ENCODE results near the gene MCM5.
"Not testable (repeated sequence)": the region's sequence is repeated elsewhere in the genome, so short reads cannot be mapped to it uniquely, and the experiment has no call there.

The MCM5 gene

DNA sequence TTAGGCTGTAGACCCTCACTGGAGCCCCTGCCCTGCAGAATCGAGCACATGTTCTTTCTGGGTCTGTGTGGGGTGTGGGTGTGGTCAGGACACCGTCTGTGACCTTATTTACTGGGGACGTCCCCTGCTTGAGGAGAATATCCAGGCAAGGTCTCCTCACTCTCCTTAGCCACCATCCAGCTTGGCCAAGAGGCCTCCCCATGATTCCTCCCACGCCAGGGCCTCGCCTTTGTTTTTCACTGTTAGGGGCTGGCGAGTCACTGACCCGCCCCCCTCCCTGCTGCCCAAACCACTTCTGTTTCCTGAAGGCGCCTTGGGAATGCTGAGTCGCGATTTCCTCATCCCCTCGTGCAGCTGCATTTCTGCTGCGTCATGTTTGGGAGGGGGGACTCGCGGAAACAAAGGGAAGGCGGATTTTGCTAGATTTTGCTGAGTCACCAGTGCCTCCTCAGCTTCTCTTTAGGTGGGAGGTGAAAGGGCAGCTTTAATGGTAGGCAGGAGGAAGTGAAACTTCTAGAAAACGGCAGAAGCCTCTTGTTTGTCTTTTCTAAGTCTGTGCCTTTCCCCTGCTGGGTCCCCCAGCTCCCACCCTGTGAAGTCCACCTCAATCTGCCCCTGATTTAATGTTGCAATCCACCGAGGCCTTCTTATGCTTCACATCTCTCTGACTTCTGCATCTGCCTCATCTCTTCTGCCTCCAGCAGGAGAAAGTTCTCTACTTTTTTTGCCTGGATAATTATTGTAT lies 23.0 kb upstream of the MCM5 start:
- H3K4me3 ChIP-seq (ENCODE audit: low read length), result no peak overlapping the region
- DNase-seq (ENCODE audit: low read depth, low spot score), result peak; percentile 69

DNA sequence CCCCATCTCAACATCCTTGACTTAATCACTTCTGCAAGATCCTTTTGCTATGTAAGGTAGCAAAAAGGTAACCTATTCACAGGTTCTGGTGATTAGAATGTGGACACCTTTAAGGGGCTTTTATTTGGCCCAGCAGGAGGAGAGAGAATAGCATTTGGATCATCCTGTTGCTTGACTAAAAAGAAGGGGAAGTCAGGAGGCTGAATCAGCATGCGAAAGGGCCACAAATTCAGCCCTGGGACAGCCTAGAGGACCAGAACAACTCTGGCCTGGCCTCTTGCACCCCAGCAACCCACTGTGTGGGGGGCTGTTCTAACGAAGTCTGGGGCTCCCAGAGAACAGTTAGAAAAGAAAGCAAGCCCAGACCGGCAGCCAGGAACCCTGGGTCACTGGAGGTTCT lies 22.2 kb upstream of the MCM5 start:
- H3K4me3 ChIP-seq (ENCODE audit: low read length), result no peak overlapping the region

DNA sequence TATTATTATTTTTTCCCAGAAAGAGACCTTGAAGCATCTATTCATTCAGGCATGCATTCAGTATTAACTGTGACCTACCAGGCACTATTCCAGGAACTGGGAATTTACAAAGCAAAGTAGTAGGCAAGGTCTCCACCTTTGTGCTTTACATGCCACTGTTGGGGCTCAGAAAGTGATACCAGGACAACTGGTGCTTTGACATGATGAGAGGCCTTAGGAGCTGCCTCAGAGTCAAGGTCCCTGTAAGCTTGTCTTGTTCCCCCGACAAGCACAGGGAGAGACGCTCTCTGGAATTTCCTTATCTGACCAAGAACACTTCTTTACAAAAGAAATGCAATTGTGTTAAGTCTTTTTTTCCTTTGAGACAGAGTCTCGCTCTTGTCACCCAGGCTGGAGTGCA lies 21.3 kb upstream of the MCM5 start:
- DNase-seq (ENCODE audit: low read depth, low spot score), result no peak
- H3K4me3 ChIP-seq (ENCODE audit: low read length), result no peak overlapping the region

More for the DNA sequence above, 22.2 kb upstream of the MCM5 start:
- no peak for DNase-seq (ENCODE audit: low read depth, low spot score)

DNA sequence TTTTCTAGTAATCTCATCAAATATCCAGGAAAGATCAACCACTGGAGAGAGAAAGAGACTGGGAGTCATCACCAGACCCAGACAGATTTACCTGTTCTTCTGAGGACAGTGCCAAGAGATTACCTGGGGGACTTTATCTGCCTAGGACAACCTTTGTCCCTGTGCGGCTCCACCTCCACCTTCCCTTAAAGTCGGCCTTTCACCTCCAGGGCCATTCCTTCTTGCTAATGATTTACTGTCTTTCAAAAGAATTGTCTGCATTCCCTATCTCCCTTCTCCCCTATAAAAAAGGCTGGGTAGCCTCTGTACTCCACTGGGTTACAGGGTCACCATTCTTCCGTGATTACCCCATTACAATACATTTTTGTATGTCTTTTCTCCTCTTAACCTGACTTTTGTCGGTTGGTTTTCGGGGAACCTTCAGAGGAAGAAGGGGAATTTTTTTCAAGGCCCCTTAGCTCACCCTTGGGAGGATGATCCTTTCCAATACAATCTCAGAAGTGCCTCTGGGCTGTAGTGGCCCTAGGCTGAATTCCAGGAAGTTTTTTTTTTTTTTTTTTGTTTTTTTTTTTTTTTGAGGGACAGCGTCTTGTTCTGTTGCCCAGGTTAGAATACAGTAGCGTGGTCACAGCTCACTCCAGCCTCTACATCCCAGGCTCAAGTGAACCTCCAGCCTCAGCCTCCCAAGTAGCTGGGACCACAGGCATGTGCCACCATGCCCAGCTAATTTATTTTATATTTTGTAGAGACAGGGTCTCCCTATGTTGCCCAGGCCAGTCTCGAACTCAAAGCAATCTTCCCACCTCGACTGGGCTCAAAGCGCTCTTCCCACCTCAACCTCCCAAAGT lies 20.6 kb upstream of the MCM5 start:
- DNase-seq (ENCODE audit: low read depth, low spot score), result no peak

DNA sequence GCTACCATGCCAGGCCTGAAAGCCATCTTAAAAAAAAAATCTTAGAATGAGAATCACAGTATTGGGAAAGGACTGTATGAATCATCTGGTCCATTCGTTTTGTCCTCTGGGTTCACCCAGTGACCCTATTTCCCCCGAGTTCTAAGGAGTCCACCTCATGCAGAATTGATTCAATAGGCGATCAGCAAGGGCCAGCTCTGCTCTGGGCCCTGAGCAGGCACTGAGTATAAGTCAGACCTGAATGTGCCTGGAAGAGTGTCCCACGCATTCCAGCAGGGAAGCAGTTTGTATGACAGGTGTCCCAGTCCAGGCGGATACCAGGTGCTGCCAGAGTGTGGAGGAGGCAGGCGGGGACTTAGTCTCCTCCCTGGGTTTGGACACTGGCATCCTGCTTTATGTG lies 19.9 kb upstream of the MCM5 start:
- no peak overlapping the region for H3K4me3 ChIP-seq (ENCODE audit: low read length)
- no peak for DNase-seq (ENCODE audit: low read depth, low spot score)

More for the DNA sequence above, 20.6 kb upstream of the MCM5 start:
- H3K4me3 ChIP-seq (ENCODE audit: low read length), result no peak overlapping the region

DNA sequence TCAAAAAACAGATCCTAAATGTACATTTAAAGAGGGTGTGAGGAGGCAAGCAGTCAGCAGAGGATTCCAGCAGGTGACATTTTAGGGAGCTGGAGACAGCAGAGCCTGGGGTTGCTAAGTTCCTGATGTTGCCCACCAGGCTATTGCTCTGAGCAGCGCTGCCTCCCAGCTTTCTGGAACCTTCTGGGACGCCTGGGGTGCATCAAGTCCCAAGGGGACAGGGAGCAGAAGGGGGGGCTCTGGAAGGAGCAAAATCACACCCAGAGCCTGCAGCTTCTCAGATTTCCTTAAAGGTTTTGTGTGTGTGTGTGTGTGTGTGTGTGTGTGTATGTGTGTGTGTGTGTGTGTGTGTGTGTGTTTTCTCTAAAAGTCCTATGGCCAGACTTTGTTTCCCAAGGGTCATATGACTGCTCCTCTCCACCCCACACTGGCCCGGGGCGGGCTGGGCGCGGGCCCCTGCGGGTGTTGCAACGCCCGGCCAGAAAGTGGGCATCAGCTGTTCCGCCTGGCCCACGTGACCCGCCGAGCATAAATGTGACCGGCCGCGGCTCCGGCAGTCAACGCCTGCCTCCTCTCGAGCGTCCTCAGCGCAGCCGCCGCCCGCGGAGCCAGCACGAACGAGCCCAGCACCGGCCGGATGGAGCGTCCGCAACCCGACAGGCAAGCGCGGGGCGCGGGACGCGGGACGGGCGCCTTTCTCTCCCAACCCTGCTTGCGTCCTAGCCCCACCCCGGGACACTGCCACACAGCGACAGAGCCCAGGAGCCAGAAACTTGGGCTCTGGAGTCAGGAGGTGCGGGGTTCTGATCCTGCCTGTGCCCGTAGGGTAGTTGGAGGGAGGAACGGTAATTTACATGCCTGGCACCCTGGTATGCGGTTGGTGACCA lies 19.2 kb upstream of the MCM5 start, which contains the start of gene HMOX1:
Gene HMOX1 (plus strand): TSS at position 560 of the 887 bp plus-strand sequence. CDS start 78 bp downstream, at position 638.
- H3K4me3 ChIP-seq (ENCODE audit: low read length), result no peak within 1 kb of the TSS
- no peak for DNase-seq (ENCODE audit: low read depth, low spot score)

DNA sequence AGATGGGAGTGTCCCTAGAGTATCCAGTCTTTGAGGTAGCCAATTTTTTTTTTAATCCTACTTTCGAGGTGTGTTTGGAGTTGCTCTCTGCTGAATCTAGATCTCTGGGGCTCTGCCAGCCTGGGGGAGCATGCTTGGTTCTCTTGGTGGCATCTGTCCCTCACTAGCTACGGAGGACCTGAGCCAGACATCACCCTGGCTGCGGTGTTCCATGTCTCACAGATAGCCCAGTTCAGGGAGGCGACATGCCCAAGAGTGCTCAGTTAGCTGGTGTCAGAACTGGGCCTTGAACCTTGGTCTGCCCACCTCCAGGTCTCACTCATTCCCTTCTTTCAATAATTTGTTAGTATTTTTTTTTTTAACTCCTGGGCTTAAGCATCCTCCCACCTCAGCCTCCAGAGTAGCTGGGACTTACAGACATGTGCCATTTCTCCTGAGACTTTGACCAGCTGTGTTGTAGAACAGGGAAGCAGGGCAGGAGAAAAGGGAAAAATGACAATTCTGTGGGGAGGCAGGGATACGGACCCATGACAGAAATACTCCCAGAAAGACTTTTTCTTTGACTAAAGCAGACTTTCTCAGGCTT lies 18.4 kb upstream of the MCM5 start:
- no peak for DNase-seq (ENCODE audit: low read depth, low spot score)
- H3K4me3 ChIP-seq (ENCODE audit: low read length), result no peak overlapping the region

DNA sequence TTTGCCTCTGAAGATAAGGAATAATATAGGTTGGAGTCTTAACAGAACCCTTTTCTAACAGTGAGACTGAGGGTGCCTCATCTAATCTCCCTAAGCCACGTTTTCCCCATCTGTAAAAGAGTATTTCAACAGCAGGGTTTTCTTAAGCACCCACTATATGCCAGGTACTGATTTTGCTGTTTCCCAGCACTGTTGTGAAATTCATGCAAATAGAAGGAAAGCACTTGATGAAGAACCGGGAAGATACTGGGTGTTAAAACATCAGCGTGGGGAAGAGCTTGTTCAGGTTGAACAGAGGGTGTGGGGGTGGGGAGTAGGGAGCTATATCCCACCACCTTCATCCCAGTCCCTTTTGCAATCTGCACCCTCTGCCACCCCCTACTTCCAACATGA lies 16.3 kb upstream of the MCM5 start:
- DNase-seq (ENCODE audit: low read depth, low spot score), result no peak
- no peak overlapping the region for H3K4me3 ChIP-seq (ENCODE audit: low read length)

DNA sequence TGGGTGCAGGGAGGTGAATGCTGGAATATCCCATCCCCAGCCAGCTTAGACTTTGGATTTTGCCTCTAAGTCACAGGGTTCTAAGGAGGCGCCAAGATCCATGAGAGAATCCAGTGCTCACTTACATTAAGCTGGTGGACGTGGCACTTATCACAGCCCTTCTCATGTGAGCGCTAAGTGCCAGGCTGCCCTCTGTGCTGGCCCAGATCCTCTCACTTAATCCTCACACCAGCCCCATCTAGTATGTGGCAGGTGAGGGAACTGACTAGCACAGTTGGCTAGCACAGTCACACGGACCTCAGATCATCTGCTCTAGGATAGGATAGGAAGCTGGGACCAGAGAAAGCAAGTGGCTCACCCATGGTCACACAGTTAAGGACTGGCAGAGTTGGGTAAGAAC lies 15.4 kb upstream of the MCM5 start:
- H3K4me3 ChIP-seq (ENCODE audit: low read length), result no peak overlapping the region
- DNase-seq (ENCODE audit: low read depth, low spot score), result no peak

DNA sequence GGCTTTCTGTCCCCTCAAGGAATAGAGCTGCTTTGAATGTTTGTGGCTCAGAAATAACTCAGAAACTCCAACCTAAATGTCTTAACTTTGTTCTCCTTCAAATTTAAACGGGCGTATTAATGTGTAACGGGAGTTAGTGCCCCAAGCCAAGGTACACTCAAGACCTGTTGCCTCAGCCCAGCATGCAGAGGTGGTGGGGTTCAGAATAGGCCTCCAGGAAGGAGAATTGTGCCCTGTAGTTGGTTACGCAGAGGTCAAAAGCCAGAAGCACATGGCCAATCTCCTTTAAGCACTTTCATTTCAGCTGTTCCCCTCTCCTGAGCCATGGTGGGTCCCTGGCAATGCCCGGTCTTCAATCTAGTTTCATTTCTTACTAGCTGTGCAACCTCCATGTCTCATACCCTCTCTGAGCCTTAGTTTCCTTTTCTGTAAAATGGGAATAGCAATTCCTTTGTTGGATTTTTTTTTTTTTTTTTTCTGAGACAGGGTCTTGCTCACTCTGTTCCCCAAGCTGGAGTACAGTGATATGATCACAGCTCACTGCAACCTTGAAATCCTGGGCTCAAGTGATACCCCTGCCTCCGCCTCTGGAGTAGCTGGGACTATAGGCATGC lies 14.9 kb upstream of the MCM5 start:
- H3K4me3 ChIP-seq (ENCODE audit: low read length), result no peak overlapping the region
- DNase-seq (ENCODE audit: low read depth, low spot score), result no peak

DNA sequence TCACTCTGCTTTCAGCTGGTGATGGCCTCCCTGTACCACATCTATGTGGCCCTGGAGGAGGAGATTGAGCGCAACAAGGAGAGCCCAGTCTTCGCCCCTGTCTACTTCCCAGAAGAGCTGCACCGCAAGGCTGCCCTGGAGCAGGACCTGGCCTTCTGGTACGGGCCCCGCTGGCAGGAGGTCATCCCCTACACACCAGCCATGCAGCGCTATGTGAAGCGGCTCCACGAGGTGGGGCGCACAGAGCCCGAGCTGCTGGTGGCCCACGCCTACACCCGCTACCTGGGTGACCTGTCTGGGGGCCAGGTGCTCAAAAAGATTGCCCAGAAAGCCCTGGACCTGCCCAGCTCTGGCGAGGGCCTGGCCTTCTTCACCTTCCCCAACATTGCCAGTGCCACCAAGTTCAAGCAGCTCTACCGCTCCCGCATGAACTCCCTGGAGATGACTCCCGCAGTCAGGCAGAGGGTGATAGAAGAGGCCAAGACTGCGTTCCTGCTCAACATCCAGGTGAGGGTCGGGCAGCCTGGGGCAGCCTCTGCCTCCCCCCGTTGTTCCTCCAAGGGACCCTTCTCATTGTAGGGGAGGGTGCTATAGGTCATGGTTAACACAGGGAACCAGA lies 13.2 kb upstream of the MCM5 start:
- no peak for DNase-seq (ENCODE audit: low read depth, low spot score)
- no peak overlapping the region for H3K4me3 ChIP-seq (ENCODE audit: low read length)

DNA sequence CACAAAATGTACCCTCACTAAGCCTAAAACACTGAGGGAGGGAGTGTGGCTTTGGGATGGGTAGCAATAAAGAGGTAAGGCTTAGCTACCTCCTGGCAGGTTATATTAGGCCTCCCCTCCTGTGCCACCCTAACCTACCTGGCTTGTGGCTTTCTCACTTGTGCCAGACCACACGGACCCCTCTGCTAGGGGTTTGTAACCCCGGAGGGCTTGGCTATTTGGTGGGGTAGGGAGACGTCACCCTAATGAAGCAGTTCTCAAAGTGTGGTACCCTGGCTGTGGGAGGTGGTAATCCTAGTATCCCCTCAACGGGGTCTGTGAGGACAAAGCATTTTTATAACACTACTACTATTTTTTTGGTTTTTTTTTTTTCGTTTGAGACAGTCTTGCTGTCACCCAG lies 9.0 kb upstream of the MCM5 start:
- no peak for DNase-seq (ENCODE audit: low read depth, low spot score)
- no peak overlapping the region for H3K4me3 ChIP-seq (ENCODE audit: low read length)

DNA sequence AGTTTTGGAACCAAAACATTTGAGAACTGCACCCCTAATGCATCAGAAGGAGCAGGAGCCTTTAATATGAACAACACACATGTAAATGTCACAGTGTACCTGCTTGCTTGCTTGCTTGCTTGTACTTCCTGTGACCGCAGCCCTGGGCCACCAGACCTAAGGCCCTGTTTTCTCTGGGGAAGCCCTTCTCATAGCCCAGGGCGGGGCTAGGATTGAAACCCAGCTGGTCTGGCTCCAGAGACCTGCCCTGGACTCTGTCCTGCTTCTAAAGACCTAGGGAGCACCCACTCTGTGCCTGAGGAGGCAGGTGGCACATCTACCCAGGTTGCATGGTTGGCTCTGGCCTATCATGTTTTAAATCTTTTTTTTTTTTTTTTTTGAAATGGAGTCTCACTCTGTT lies 7.6 kb upstream of the MCM5 start:
- no peak overlapping the region for H3K4me3 ChIP-seq (ENCODE audit: low read length)
- no peak for DNase-seq (ENCODE audit: low read depth, low spot score)

DNA sequence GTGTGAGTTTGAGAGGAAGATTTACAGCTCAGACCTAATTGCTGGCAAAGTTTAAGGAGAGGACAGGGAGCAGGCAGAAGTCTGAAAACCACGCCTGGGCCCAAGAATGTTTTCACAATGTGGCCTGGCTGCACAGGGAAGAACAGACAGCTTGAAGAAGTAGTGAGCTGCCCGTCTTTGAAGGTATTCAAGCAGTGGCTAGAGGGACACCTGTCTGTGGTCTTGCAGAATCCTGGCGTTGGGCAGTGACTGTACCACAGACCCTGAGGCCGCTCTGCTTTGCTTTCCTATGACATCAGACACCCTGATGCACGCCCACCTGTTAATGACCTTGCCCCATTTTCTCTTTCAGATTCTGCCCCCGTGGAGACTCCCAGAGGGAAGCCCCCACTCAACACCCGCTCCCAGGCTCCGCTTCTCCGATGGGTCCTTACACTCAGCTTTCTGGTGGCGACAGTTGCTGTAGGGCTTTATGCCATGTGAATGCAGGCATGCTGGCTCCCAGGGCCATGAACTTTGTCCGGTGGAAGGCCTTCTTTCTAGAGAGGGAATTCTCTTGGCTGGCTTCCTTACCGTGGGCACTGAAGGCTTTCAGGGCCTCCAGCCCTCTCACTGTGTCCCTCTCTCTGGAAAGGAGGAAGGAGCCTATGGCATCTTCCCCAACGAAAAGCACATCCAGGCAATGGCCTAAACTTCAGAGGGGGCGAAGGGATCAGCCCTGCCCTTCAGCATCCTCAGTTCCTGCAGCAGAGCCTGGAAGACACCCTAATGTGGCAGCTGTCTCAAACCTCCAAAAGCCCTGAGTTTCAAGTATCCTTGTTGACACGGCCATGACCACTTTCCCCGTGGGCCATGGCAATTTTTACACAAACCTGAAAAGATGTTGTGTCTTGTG lies 6.6 kb upstream of the MCM5 start:
- no peak for DNase-seq (ENCODE audit: low read depth, low spot score)
- H3K4me3 ChIP-seq (ENCODE audit: low read length), result no peak overlapping the region

DNA sequence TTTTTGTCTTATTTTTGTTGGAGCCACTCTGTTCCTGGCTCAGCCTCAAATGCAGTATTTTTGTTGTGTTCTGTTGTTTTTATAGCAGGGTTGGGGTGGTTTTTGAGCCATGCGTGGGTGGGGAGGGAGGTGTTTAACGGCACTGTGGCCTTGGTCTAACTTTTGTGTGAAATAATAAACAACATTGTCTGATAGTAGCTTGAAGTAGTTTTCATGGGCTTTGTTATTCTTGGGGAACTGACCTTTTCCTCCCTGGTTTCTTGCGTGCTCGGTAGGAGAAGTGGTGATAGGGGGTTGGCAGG lies 6.0 kb upstream of the MCM5 start:
- no peak overlapping the region for H3K4me3 ChIP-seq (ENCODE audit: low read length)
- no peak for DNase-seq (ENCODE audit: low read depth, low spot score)

DNA sequence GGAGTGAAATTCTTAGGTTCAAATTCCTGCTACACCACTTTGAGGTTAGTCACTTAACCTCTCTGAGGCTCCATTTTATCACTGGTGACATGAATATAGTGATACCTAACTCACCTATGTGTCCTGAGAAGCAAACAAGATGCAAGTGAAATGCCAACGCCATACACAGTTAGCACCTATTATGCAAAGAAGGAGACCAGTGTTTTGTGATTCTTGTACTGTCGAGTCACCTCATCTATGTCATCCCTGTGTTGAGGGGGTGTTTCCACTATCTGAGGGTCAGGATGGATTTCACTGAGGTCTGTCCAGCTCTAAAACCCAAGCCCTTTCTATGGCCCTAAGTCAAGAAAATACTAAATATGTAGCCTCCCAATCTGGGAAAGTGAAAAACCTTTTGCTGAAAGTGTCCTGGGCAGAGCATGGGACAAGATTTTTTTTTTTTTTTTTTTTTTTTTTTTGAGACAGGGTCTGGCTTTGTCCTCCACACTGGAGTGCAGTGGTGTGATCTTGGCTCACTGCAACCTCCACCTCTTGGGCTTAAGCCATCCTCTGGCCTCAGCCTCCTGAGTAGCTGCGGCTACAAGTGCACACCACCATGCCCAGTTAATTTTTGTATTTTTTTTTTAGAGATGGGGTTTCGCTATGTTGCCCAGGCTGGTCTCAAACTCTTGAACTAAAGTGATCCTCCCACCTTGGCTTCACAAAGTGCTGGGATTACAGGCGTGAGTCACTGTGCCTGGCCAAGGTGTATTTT lies 5.0 kb upstream of the MCM5 start:
- H3K4me3 ChIP-seq (ENCODE audit: low read length), result no peak overlapping the region
- no peak for DNase-seq (ENCODE audit: low read depth, low spot score)

DNA sequence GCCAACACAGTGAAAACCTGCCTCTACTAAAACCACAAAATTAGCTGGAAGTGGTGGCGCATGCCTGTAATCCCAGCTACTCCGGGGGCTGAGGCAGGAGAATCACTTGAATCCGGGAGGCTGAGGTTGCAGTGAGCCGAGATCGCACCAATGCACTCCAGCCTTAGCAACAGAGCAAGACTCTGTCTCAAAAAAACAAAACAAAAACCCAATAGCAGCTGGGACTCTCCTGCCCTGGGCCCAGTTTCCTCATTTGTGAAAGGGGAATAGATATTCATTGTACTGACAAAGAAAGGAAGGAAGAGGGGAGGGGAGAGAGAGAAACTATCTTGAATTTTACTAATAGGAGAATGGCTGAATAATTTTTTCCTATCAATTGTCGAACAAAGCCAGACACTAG lies 3.3 kb upstream of the MCM5 start:
- not testable (repeated sequence) for DNase-seq (ENCODE audit: low read depth, low spot score); H3K4me3 ChIP-seq (ENCODE audit: low read length)

Data from Jurkat, Clone E6-1 (cell line).